H9 (cell line): ENCODE results near the gene HEXIM1. TPM values are rescaled to one million over a fixed set of nuclear protein-coding genes. Genes with fewer than 3 reads are reported as not detected.

Experiments
- DNase-seq: peaks from one replicate; pipeline ENCODE4 v3.0.0-alpha.2; 2017
- H2AFZ ChIP-seq: one replicate; pipeline ENCODE4 v1.6.1; 2013; ENCODE audit warnings: mild to moderate bottlenecking, low read length, control low read depth, moderate library complexity
- H2AK5ac ChIP-seq: 2 replicates; pipeline ENCODE4 v1.6.1; 2013; ENCODE audit warnings: low read length, control low read depth, mixed read lengths; ENCODE audit not compliant: insufficient read length
- H2BK120ac ChIP-seq: one replicate; pipeline ENCODE4 v1.6.1; 2013; ENCODE audit warnings: low read depth, mild to moderate bottlenecking, low read length, control low read depth, inconsistent platforms; ENCODE audit not compliant: poor library complexity, severe bottlenecking
- H2BK12ac ChIP-seq: 2 replicates; pipeline ENCODE4 v1.6.1; 2013; ENCODE audit warnings: low read length, control low read depth, mixed read lengths, low read depth; ENCODE audit not compliant: insufficient read length
- H2BK15ac ChIP-seq: 2 replicates; pipeline ENCODE4 v1.6.1; 2013; ENCODE audit warnings: low read depth, low read length, control low read depth
- H2BK20ac ChIP-seq: one replicate; pipeline ENCODE4 v1.6.1; 2013; ENCODE audit warnings: low read depth, mild to moderate bottlenecking, low read length, control low read depth, inconsistent platforms; ENCODE audit not compliant: poor library complexity, severe bottlenecking
- H2BK5ac ChIP-seq: 2 replicates; pipeline ENCODE4 v1.6.1; 2013; ENCODE audit warnings: low read length, control low read depth, mixed read lengths; ENCODE audit not compliant: insufficient read length
- H3K14ac ChIP-seq: 2 replicates; pipeline ENCODE4 v1.6.1; 2013; ENCODE audit warnings: low read length, control low read depth; ENCODE audit not compliant: insufficient read depth
- H3K18ac ChIP-seq: 2 replicates; pipeline ENCODE4 v1.6.1; 2013; ENCODE audit warnings: low read depth, mild to moderate bottlenecking, mixed read lengths, low read length, control low read depth; ENCODE audit not compliant: insufficient read length
- H3K23ac ChIP-seq: 2 replicates; pipeline ENCODE4 v1.6.1; 2013; ENCODE audit warnings: low read length, control low read depth, mixed read lengths, low read depth; ENCODE audit not compliant: insufficient read length
- H3K23me2 ChIP-seq: 2 replicates; pipeline ENCODE4 v1.6.1; 2013; ENCODE audit warnings: low read depth, mild to moderate bottlenecking, mixed read lengths, low read length, control low read depth; ENCODE audit not compliant: insufficient read length, poor library complexity, severe bottlenecking
- H3K27ac ChIP-seq: 2 replicates; pipeline ENCODE4 v1.5.1; 2013; ENCODE audit warnings: low read length, control low read depth, mixed read lengths, low read depth; ENCODE audit not compliant: insufficient read length
- H3K27me3 ChIP-seq: 2 replicates; pipeline ENCODE4 v1.6.1; 2013; ENCODE audit warnings: low read length, control low read depth, inconsistent platforms; ENCODE audit not compliant: insufficient read depth
- H3K4ac ChIP-seq: 2 replicates; pipeline ENCODE4 v1.6.1; 2013; ENCODE audit warnings: low read depth, mild to moderate bottlenecking, control low read depth, inconsistent platforms, low read length, moderate library complexity
- H3K4me1 ChIP-seq: 2 replicates; pipeline ENCODE4 v1.6.1; 2013; ENCODE audit warnings: low read length, control low read depth, inconsistent platforms; ENCODE audit not compliant: insufficient read depth
- H3K4me2 ChIP-seq: 2 replicates; pipeline ENCODE4 v1.6.1; 2013; ENCODE audit warnings: low read length, control low read depth, mixed read lengths; ENCODE audit not compliant: insufficient read length, insufficient read depth
- H3K56ac ChIP-seq: 2 replicates; pipeline ENCODE4 v1.6.1; 2013; ENCODE audit warnings: low read depth, mild to moderate bottlenecking, mixed read lengths, low read length, control low read depth; ENCODE audit not compliant: insufficient read length
- H3K79me1 ChIP-seq: 2 replicates; pipeline ENCODE4 v1.6.1; 2013; ENCODE audit warnings: low read depth, mild to moderate bottlenecking, moderate library complexity, low read length, control low read depth, inconsistent platforms; ENCODE audit not compliant: insufficient read depth, poor library complexity, severe bottlenecking
- H3K79me2 ChIP-seq: 2 replicates; pipeline ENCODE4 v1.6.1; 2013; ENCODE audit warnings: low read length, control low read depth, inconsistent platforms; ENCODE audit not compliant: insufficient read depth
- H3K9ac ChIP-seq: 2 replicates; pipeline ENCODE4 v1.6.1; 2013; ENCODE audit warnings: low read length, control low read depth, mixed read lengths; ENCODE audit not compliant: insufficient read length; ENCODE audit errors: extremely low read depth
- H3K9me3 ChIP-seq: one replicate; pipeline ENCODE4 v1.6.1; 2013; ENCODE audit warnings: low read depth, low read length, inconsistent platforms; ENCODE audit not compliant: control insufficient read depth
- H3T11ph ChIP-seq: one replicate; pipeline ENCODE4 v1.6.1; 2013; ENCODE audit warnings: mild to moderate bottlenecking, low read length, control low read depth, inconsistent platforms
- H4K20me1 ChIP-seq: one replicate; pipeline ENCODE4 v1.6.1; 2013; ENCODE audit not compliant: control insufficient read depth, insufficient read length, insufficient read depth
- H4K5ac ChIP-seq: 2 replicates; pipeline ENCODE4 v1.6.1; 2013; ENCODE audit warnings: low read depth, mild to moderate bottlenecking, mixed read lengths, low read length, control low read depth; ENCODE audit not compliant: insufficient read length
- H4K8ac ChIP-seq: replicated peaks from 2 replicates; pipeline ENCODE4 v1.6.1; 2013; ENCODE audit warnings: low read length, control low read depth, mixed read lengths, low read depth; ENCODE audit not compliant: insufficient read length
- H4K91ac ChIP-seq: 2 replicates; pipeline ENCODE4 v1.6.1; 2013; ENCODE audit warnings: low read depth, mild to moderate bottlenecking, moderate library complexity, mixed read lengths, low read length, control low read depth; ENCODE audit not compliant: insufficient read length
- H3K27ac Mint-ChIP-seq, 3 experiments: 2 replicates in 2 of 3; 3 replicates in 1 of 3; pipeline ENCODE4 v1.8.0; 2020 to 2021; ENCODE audit warnings: mixed read lengths in 3 of 3, mild to moderate bottlenecking in 1 of 3, moderate library complexity in 1 of 3
- H3K27me3 Mint-ChIP-seq: 2 replicates; pipeline ENCODE4 v1.8.0; 2021; ENCODE audit warnings: low read depth, mild to moderate bottlenecking, moderate library complexity, mixed read lengths
- H3K36me3 Mint-ChIP-seq, 3 experiments: 2 replicates in 2 of 3; 3 replicates in 1 of 3; pipeline ENCODE4 v1.8.0; 2020 to 2021; ENCODE audit warnings: low read depth in 3 of 3, mixed read lengths in 3 of 3; ENCODE audit not compliant: insufficient read depth in 1 of 3
- H3K4me1 Mint-ChIP-seq, 2 experiments: 2 replicates each; pipeline ENCODE4 v1.8.0; 2020; ENCODE audit warnings: mixed read lengths in 2 of 2
- H3K4me3 Mint-ChIP-seq, 2 experiments: 2 replicates in 1 of 2; 3 replicates in 1 of 2; pipeline ENCODE4 v1.8.0; 2020 to 2021; ENCODE audit warnings: mild to moderate bottlenecking in 2 of 2, mixed read lengths in 2 of 2, moderate library complexity in 1 of 2
- H3K9me3 Mint-ChIP-seq, 2 experiments: 2 replicates in 1 of 2; 3 replicates in 1 of 2; pipeline ENCODE4 v1.8.0; 2020; ENCODE audit warnings: mild to moderate bottlenecking in 2 of 2, mixed read lengths in 2 of 2, moderate library complexity in 1 of 2
- CTCF ChIP-seq: fragments of 200-600 bp; sonication (generic); conservative IDR thresholded peaks from 3 replicates; pipeline ENCODE4 v1.8.0; 2021; ENCODE audit warnings: antibody characterized with exemption, mild to moderate bottlenecking
- WGBS: extraction: QIAGEN DNeasy Blood & Tissue Kit; methylation state at CpG from one replicate; pipeline ENCODE4 v1.1.7; 2013; ENCODE audit warnings: missing lambda C conversion rate, low lambda C conversion rate, mixed read lengths; ENCODE audit not compliant: insufficient read length; ENCODE audit errors: extremely low coverage; 5-methylcytosine and 5-hydroxymethylcytosine counted together
- total RNA-seq: library from RNA; stranded (reverse); gene quantifications from 2 replicates; pipeline ENCODE4 v1.2.1, GENCODE V29; 2021

Gene HEXIM1
- total RNA-seq, 1 experiment from 2014 or later, result 32.4 TPM

- no peaks in the 10 kb centered on the region for H3K27me3 Mint-ChIP-seq
- no peaks in the 10 kb centered on the region for H3K9me3 Mint-ChIP-seq
- H3K27ac Mint-ChIP-seq, result peak overlapping the region in 2 of 3 experiments; percentile 26 to 55; a peak in 3 of 7 replicates
These were observed 25.1 kb upstream of the HEXIM1 start for GRCh38 chr17:45123076-45123770.

More at GRCh38 chr17:45123076-45123770, 25.1 kb upstream of the HEXIM1 start:
- Histone ChIP-seq H2AFZ (no peak overlapping the region), H3K23ac (no peak overlapping the region), H4K91ac (no peak overlapping the region), H3K27ac (no peak overlapping the region), H2BK15ac (no peak overlapping the region), H3K79me2 (no peaks in the 10 kb centered on the region), H2AK5ac (no peak overlapping the region), H4K20me1 (no peaks in the 10 kb centered on the region), H3K4me2 (no peak overlapping the region), H2BK120ac (no peak overlapping the region), H3K9ac (no peak overlapping the region), H3T11ph (no peak overlapping the region), H3K56ac (no peak overlapping the region), H3K23me2 (no peaks in the 10 kb centered on the region), H3K18ac (no peak overlapping the region), H2BK12ac (no peak overlapping the region), H3K4me1 (no peaks in the 10 kb centered on the region; the same call in 1 of the 2 replicates), H3K27me3 (no peaks in the 10 kb centered on the region), H3K14ac (no peak overlapping the region), H4K8ac (no peak overlapping the region), H3K4ac (no peak overlapping the region), H4K5ac (no peak overlapping the region), H2BK5ac (no peak overlapping the region), H3K9me3 (no peaks in the 10 kb centered on the region), H3K79me1 (no peaks in the 10 kb centered on the region), H2BK20ac (no peak overlapping the region)
- Mint-ChIP-seq H3K36me3 (no peaks in the 10 kb centered on the region; a peak in 4 of 7 replicates), H3K4me1 (peaks cover 13 to 19% of the 10 kb centered on the region in 2 experiments), H3K4me3 (no peak overlapping the region)
- no peak for DNase-seq
- TF ChIP-seq CTCF, result no peak
- WGBS, result no CpG with 5 or more reads among the region's 6 CpGs
